Lower lobe of right lung (tissue), 2 donors: ENCODE results near the gene MRPS12. TPM values are rescaled to one million over a fixed set of nuclear protein-coding genes. Genes with fewer than 3 reads are reported as not detected.
A peak's percentile ranks its signal among the peaks of the same experiment; 100 is the strongest.

ENCODE experiments used
- ATAC-seq, 2 donors: fragments of 200-7000 bp; cut with Tn5 transposase; one replicate each; pipeline ENCODE4 v1.9.1; 2020 to 2022; ENCODE audit warnings: mild to moderate bottlenecking in 2 of 2, moderate library complexity in 2 of 2
- DNase-seq: peaks from one replicate; pipeline ENCODE4 v3.0.0-alpha.2; 2020
- H3K27ac ChIP-seq: fragments of 200-600 bp; one replicate; pipeline ENCODE4 v1.8.0; 2022
- H3K27me3 ChIP-seq: fragments of 200-600 bp; one replicate; pipeline ENCODE4 v1.8.0; 2022; ENCODE audit warnings: low read depth
- H3K36me3 ChIP-seq: fragments of 200-600 bp; one replicate; pipeline ENCODE4 v1.8.0; 2022; ENCODE audit warnings: mild to moderate bottlenecking
- H3K4me1 ChIP-seq: fragments of 200-600 bp; one replicate; pipeline ENCODE4 v1.8.0; 2022
- H3K4me3 ChIP-seq: fragments of 200-600 bp; one replicate; pipeline ENCODE4 v1.8.0; 2022; ENCODE audit warnings: mild to moderate bottlenecking
- H3K9me3 ChIP-seq: fragments of 200-600 bp; one replicate; pipeline ENCODE4 v1.8.0; 2022
- CTCF ChIP-seq: fragments of 200-600 bp; IDR thresholded peaks from one replicate; pipeline ENCODE4 v1.8.0; 2022; ENCODE audit warnings: antibody characterized with exemption, mild to moderate bottlenecking
- intact Hi-C: fragments of 100-400 bp; cut with DNase I; formaldehyde crosslinking; loops from one replicate; pipeline ENCODE4 v1.11.0; 2022
- total RNA-seq: library from RNA; stranded (reverse); fragmentation: NEBNext Ultra II Directional; extraction: Animal tissue kit (Norgen Biotek cat#: 25700); gene quantifications from one replicate; pipeline ENCODE4 v1.2.1, GENCODE V29; 2021
- donor health status: DM: no; HTN: yes; CAD: no; lungs with severe emphysema.

The MRPS12 gene
- total RNA-seq, 1 donor from 2014 or later = 25.9 TPM

GRCh38 chr19:38952395-38953165 lies 21.8 kb downstream of the MRPS12 start:
- ATAC-seq = peak; percentile 59 to 67
- Histone ChIP-seq H3K4me1 (peaks cover 11% of the 10 kb centered on the region), H3K9me3 (no peaks in the 10 kb centered on the region), H3K36me3 (no peaks in the 10 kb centered on the region), H3K4me3 (no peak overlapping the region), H3K27ac (no peak overlapping the region), H3K27me3 (no peaks in the 10 kb centered on the region)
- intact Hi-C loops = no loop called here
- no peak for DNase-seq
- peak; percentile 34 for TF ChIP-seq CTCF

- DNase-seq (no peak), ATAC-seq (no peak)
- H3K36me3 ChIP-seq = no peaks in the 10 kb centered on the region
- H3K27me3 ChIP-seq = no peaks in the 10 kb centered on the region
- H3K9me3 ChIP-seq = no peaks in the 10 kb centered on the region
- intact Hi-C loops = no loop called here
- peaks cover 11% of the 10 kb centered on the region for H3K4me1 ChIP-seq
- no peak overlapping the region for H3K4me3 ChIP-seq
- TF ChIP-seq CTCF = no peak
- H3K27ac ChIP-seq = no peak overlapping the region
Observed at GRCh38 chr19:38953677-38954076, 22.9 kb downstream of the MRPS12 start.

- no peaks in the 10 kb centered on the region for H3K36me3 ChIP-seq
- TF ChIP-seq CTCF = no peak
- DNase-seq = no peak
- intact Hi-C loops = no loop called here
- no peaks in the 10 kb centered on the region for H3K4me1 ChIP-seq
- no peak for ATAC-seq
- H3K4me3 ChIP-seq = no peak overlapping the region
- no peaks in the 10 kb centered on the region for H3K9me3 ChIP-seq
- H3K27me3 ChIP-seq = no peaks in the 10 kb centered on the region
- no peak overlapping the region for H3K27ac ChIP-seq
Observed at GRCh38 chr19:38956264-38956663, 25.5 kb downstream of the MRPS12 start.

GRCh38 chr19:38958301-38958700 lies 27.6 kb downstream of the MRPS12 start:
- Histone ChIP-seq H3K27me3 (no peaks in the 10 kb centered on the region), H3K36me3 (no peaks in the 10 kb centered on the region), H3K9me3 (no peaks in the 10 kb centered on the region), H3K4me3 (no peak overlapping the region), H3K4me1 (peaks cover 7% of the 10 kb centered on the region), H3K27ac (no peak overlapping the region)
- no peak for TF ChIP-seq CTCF
- DNase-seq (no peak), ATAC-seq (no peak)
- intact Hi-C loops = no loop called here

GRCh38 chr19:38959618-38960017 lies 28.9 kb downstream of the MRPS12 start:
- no peaks in the 10 kb centered on the region for H3K36me3 ChIP-seq
- DNase-seq (no peak), ATAC-seq (no peak)
- H3K9me3 ChIP-seq = no peaks in the 10 kb centered on the region
- no peak overlapping the region for H3K4me3 ChIP-seq
- no peaks in the 10 kb centered on the region for H3K27me3 ChIP-seq
- intact Hi-C loops = no loop called here
- peaks cover 7% of the 10 kb centered on the region for H3K4me1 ChIP-seq
- H3K27ac ChIP-seq = no peak overlapping the region
- TF ChIP-seq CTCF = no peak
